B cell (primary cell): Measurements from ENCODE around the gene PRKN. TPM values are rescaled to one million over a fixed set of nuclear protein-coding genes. Genes with fewer than 3 reads are reported as not detected.

Experiments
- ATAC-seq: fragments of 200-7000 bp; cut with Tn5 transposase; one replicate; pipeline ENCODE4 v1.10.0; 2021; ENCODE audit warnings: low read depth, mild to moderate bottlenecking, moderate number of reproducible peaks, moderate library complexity
- CTCF ChIA-PET: fragments of 350-600 bp; sonication (Branson Sonifier 250); formaldehyde crosslinking; loops from one replicate; lab custom pipeline; 2021; ENCODE audit warnings: antibody characterized with exemption, inconsistent platforms; lab: Charles Lee
- POLR2A ChIA-PET: fragments of 350-600 bp; sonication (Branson Sonifier 250); formaldehyde crosslinking; loops from one replicate; lab custom pipeline; 2021; ENCODE audit warnings: antibody characterized with exemption; lab: Charles Lee
- DNase-seq: peaks from one replicate; pipeline ENCODE4 v3.0.0; 2013
- H2AFZ ChIP-seq: 2 replicates; pipeline ENCODE4 v1.6.1; 2012; ENCODE audit warnings: mild to moderate bottlenecking, low read depth, low read length; ENCODE audit not compliant: insufficient read depth, poor library complexity, severe bottlenecking
- H3K27ac ChIP-seq, 2 donors: 1 replicate in 1 of 2; 2 replicates in 1 of 2; pipeline ENCODE4 v1.5.1; 2012 to 2013; ENCODE audit warnings: low read length in 2 of 2, mild to moderate bottlenecking in 2 of 2, moderate library complexity in 1 of 2
- H3K27me3 ChIP-seq, 4 experiments: fragments of 200-600 bp in 1 of 4; sonication (generic) in 1 of 4; replicated peaks in 1 of 4; 1 replicate in 2 of 4; 2 replicates in 2 of 4; pipeline versions ENCODE4 v1.6.1 to v1.7.0; 2013 to 2016; ENCODE audit warnings: low read length in 3 of 4, mild to moderate bottlenecking in 2 of 4, mixed read lengths in 1 of 4, moderate library complexity in 1 of 4; ENCODE audit not compliant: insufficient read depth in 4 of 4, control insufficient read depth in 3 of 4; ENCODE audit errors: control extremely low read depth in 1 of 4
- H3K36me3 ChIP-seq, 2 experiments: replicated peaks in 1 of 2; 1 replicate in 1 of 2; 2 replicates in 1 of 2; pipeline versions ENCODE4 v1.6.1 to v1.7.1; 2013; ENCODE audit warnings: low read length in 1 of 2; ENCODE audit not compliant: insufficient read depth in 2 of 2, control insufficient read depth in 1 of 2; ENCODE audit errors: control extremely low read depth in 1 of 2, extremely low read depth in 1 of 2
- H3K4me1 ChIP-seq, 2 donors: fragments of 200-600 bp in 1 of 2; sonication (generic) in 1 of 2; 1 replicate in 1 of 2; 2 replicates in 1 of 2; pipeline versions ENCODE4 v1.5.1 to v1.6.1; 2013 to 2017; ENCODE audit warnings: low read length in 2 of 2; ENCODE audit not compliant: control insufficient read depth in 2 of 2, insufficient read depth in 2 of 2
- H3K4me2 ChIP-seq: replicated peaks from 2 replicates; pipeline ENCODE3; 2012; ENCODE audit warnings: mild to moderate bottlenecking, low read depth, low read length; ENCODE audit not compliant: poor library complexity, severe bottlenecking
- H3K4me3 ChIP-seq, 5 experiments: fragments of 200-600 bp in 1 of 5; sonication (generic) in 1 of 5; 1 replicate in 3 of 5; 2 replicates in 2 of 5; pipeline versions ENCODE4 v1.5.1 to v1.7.0; 2011 to 2016; ENCODE audit warnings: low read length in 4 of 5, mild to moderate bottlenecking in 4 of 5, low read depth in 2 of 5, control low read depth in 1 of 5, moderate library complexity in 1 of 5; ENCODE audit not compliant: insufficient read depth in 1 of 5; ENCODE audit errors: control extremely low read depth in 1 of 5, extremely low read depth in 1 of 5
- H3K79me2 ChIP-seq: fragments of 200-600 bp; sonication (generic); one replicate; pipeline ENCODE4 v1.6.0; 2016; ENCODE audit warnings: low read length; ENCODE audit not compliant: control insufficient read depth, insufficient read depth
- H3K9ac ChIP-seq: fragments of 200-600 bp; sonication (generic); 2 replicates; pipeline ENCODE4 v1.6.1; 2017; ENCODE audit warnings: mild to moderate bottlenecking, low read length, moderate library complexity
- H3K9me3 ChIP-seq, 3 donors: one replicate each; pipeline versions ENCODE4 v1.6.1 to v1.7.1; 2013; ENCODE audit warnings: low read length in 2 of 3; ENCODE audit not compliant: control insufficient read depth in 2 of 3, insufficient read depth in 1 of 3; ENCODE audit errors: control extremely low read depth in 1 of 3
- H4K20me1 ChIP-seq: 2 replicates; pipeline ENCODE4 v1.6.0; 2012; ENCODE audit warnings: mild to moderate bottlenecking, low read length; ENCODE audit not compliant: insufficient read depth, control insufficient read depth, poor library complexity, severe bottlenecking
- H3K27ac Mint-ChIP-seq: one replicate; pipeline ENCODE4 v1.8.0; 2021; ENCODE audit warnings: mixed read lengths
- H3K27me3 Mint-ChIP-seq: one replicate; pipeline ENCODE4 v1.8.0; 2021; ENCODE audit warnings: mixed read lengths
- H3K4me1 Mint-ChIP-seq: one replicate; pipeline ENCODE4 v1.8.0; 2021; ENCODE audit warnings: mixed read lengths
- H3K4me3 Mint-ChIP-seq: one replicate; pipeline ENCODE4 v1.8.0; 2021; ENCODE audit warnings: mixed read lengths
- H3K9me3 Mint-ChIP-seq: one replicate; pipeline ENCODE4 v1.8.0; 2022; ENCODE audit warnings: mixed read lengths; ENCODE audit not compliant: insufficient read depth
- EZH2 ChIP-seq: IDR thresholded peaks from 2 replicates; pipeline ENCODE4 v1.6.1; 2012; ENCODE audit warnings: borderline replicate concordance, low read depth, mild to moderate bottlenecking, moderate library complexity, low read length; ENCODE audit not compliant: insufficient read depth, poor library complexity, severe bottlenecking
- WGBS: methylation state at CpG from one replicate; pipeline ENCODE4 v1.1.5; 2013; ENCODE audit warnings: missing lambda C conversion rate; ENCODE audit not compliant: insufficient coverage; 5-methylcytosine and 5-hydroxymethylcytosine counted together
- intact Hi-C: fragments of 100-400 bp; cut with micrococcal nuclease; formaldehyde crosslinking; loops from one replicate; pipeline ENCODE4 v1.10.0; 2022
- polyA plus RNA-seq: library from polyadenylated mRNA; depleted of rRNA; stranded (reverse); fragments of >200 nt; gene quantifications from 2 replicates; pipeline ENCODE4 v1.2.3, GENCODE V29; 2012
- total RNA-seq, 2 donors: library from RNA; stranded (reverse); fragments of 120-200 nt in 1 of 2; gene quantifications; 1 replicate in 1 of 2; 2 replicates in 1 of 2; pipeline versions ENCODE4 v1.2.3 to v1.2.4, GENCODE V29; 2013 to 2022
- TF ChIP-seq, protein P1 (sequence below): fragments of 200-600 bp; IDR thresholded peaks from one replicate; pipeline ENCODE4 v1.8.0; 2022; ENCODE audit warnings: antibody characterized with exemption, mild to moderate bottlenecking

PRKN gene
- total and polyA plus RNA-seq, 2 donors (not counting 1 experiment from before 2014, with no cell fraction given) = 1.6 to 6.2 TPM

DNA sequence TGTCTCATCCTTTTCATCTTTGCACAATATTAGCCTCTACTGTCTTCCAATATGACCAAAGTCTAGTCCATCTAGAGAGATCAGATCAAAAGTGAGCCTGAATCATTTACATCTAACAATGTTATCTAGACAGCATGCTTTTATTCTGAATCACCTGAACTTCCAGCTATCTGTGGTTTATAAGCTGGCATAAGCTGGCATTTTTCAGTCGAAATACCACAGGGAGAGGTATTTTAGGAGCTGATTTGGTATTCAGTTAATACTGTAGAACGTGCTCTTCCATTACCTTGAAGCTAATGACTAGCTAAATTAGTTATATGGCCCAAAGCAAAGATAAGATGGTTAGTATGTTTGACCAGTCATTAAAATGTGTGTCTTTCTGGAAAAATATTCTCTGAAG is 1265.4 kb downstream of the PRKN start:
- intact Hi-C loops = no loop called here

DNA sequence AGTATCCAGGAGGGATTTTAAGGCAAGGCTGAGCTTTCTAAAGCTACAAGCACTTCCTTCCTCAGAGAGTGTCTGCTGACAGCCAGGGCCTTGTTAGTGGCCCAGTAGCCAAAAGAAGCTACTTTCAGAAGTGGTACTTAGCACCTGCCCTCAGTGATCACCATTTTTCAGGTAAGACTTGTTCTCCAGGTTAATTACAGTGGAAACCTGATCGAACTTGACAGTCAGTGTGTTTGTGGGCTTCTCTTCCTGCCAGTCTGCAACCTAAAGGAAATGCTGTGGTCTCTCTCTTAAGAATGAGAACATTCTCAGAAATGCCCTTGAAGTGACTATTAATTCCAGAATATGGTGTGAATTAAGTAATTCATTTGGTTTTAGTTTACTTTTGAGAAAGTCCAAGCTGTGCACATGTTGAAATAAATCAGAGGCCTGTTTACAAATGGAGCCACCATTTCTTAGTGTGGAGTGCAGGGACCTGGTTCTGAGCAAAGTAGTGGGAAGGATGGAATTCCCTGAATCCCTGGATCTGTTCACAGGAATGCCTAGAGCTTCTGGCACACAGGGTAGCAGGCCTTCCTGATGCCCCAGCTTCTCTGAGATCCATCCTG is 1268.5 kb downstream of the PRKN start:
- no peaks in the 10 kb centered on the region for H3K4me1 Mint-ChIP-seq
- intact Hi-C loops = no loop called here
- H3K27me3 Mint-ChIP-seq = no peaks in the 10 kb centered on the region
- CTCF ChIA-PET = interaction anchor here (1.1 kb wide), 1 partner anchor 41 kb away, joined by 4 read pairs; no protein-coding TSS in a partner anchor
- Histone ChIP-seq H3K4me3 (no peak overlapping the region), H2AFZ (no peak overlapping the region), H3K4me1 (no peaks in the 10 kb centered on the region), H3K4me2 (no peak overlapping the region), H3K9ac (no peak overlapping the region), H3K27me3 (no peaks in the 10 kb centered on the region), H4K20me1 (no peaks in the 10 kb centered on the region), H3K27ac (no peak overlapping the region), H3K9me3 (peaks cover 0 to 2% (median 0%) of the 10 kb centered on the region in 3 donors), H3K36me3 (no peaks in the 10 kb centered on the region), H3K79me2 (no peaks in the 10 kb centered on the region)
- no peaks in the 10 kb centered on the region for H3K9me3 Mint-ChIP-seq
- no peak for DNase-seq
- no peak for TF ChIP-seq EZH2
- TF ChIP-seq, protein P1, sequence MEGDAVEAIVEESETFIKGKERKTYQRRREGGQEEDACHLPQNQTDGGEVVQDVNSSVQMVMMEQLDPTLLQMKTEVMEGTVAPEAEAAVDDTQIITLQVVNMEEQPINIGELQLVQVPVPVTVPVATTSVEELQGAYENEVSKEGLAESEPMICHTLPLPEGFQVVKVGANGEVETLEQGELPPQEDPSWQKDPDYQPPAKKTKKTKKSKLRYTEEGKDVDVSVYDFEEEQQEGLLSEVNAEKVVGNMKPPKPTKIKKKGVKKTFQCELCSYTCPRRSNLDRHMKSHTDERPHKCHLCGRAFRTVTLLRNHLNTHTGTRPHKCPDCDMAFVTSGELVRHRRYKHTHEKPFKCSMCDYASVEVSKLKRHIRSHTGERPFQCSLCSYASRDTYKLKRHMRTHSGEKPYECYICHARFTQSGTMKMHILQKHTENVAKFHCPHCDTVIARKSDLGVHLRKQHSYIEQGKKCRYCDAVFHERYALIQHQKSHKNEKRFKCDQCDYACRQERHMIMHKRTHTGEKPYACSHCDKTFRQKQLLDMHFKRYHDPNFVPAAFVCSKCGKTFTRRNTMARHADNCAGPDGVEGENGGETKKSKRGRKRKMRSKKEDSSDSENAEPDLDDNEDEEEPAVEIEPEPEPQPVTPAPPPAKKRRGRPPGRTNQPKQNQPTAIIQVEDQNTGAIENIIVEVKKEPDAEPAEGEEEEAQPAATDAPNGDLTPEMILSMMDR = no peak
- H3K4me3 Mint-ChIP-seq = no peak overlapping the region
- no peak overlapping the region for H3K27ac Mint-ChIP-seq
- no peak for ATAC-seq
- 11% methylated on average over 1 of the region's 1 CpG for WGBS
- POLR2A ChIA-PET = no interaction called here

More for the DNA sequence above, 1265.4 kb downstream of the PRKN start:
- Histone ChIP-seq H3K9ac (no peak overlapping the region), H3K4me1 (no peaks in the 10 kb centered on the region), H3K4me3 (no peak overlapping the region), H4K20me1 (no peaks in the 10 kb centered on the region), H3K79me2 (no peaks in the 10 kb centered on the region), H3K27me3 (no peaks in the 10 kb centered on the region), H3K4me2 (no peak overlapping the region), H3K9me3 (no peaks in the 10 kb centered on the region), H2AFZ (no peak overlapping the region), H3K27ac (no peak overlapping the region), H3K36me3 (no peaks in the 10 kb centered on the region)
- no peak for TF ChIP-seq EZH2
- TF ChIP-seq, protein P1 = no peak
- Mint-ChIP-seq H3K9me3 (no peaks in the 10 kb centered on the region), H3K4me3 (no peak overlapping the region), H3K27ac (no peak overlapping the region), H3K4me1 (no peaks in the 10 kb centered on the region), H3K27me3 (no peaks in the 10 kb centered on the region)
- ChIA-PET CTCF (no interaction called here), POLR2A (no interaction called here)
- DNase-seq (no peak), ATAC-seq (no peak)
- WGBS = no CpG with 5 or more reads among the region's 2 CpGs
